SW 1271 (cell line): Measurements from ENCODE around the gene DNAJA4.
"Not testable (repeated sequence)": the region's sequence is repeated elsewhere in the genome, so short reads cannot be mapped to it uniquely, and the experiment has no call there.

ENCODE experiments used
- DNase-seq, 2 experiments: peaks; one replicate each; lab custom pipeline; 2025; lab: John Stamatoyannopoulos, UW

DNAJA4 gene

DNA sequence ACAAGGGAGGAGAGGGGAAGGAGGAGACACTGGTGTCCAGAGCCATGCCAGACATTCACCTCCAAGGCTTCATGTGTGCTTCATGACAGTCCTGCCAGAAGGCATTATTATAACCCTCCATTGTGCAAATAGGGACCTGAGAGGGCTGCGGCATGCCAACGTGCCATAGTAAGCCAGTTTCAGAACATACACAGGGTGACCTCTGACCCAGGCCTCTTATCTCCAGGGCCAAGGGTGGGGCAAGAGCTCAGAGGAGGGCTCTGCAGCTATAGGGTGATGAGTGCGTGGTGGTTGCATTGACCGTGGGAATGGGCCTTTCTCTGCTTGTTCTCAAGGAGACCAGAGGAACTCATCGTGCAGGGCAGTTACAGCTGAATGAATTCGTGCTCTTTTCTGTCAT lies 20.3 kb upstream of the DNAJA4 start:
- DNase-seq = no peak

DNA sequence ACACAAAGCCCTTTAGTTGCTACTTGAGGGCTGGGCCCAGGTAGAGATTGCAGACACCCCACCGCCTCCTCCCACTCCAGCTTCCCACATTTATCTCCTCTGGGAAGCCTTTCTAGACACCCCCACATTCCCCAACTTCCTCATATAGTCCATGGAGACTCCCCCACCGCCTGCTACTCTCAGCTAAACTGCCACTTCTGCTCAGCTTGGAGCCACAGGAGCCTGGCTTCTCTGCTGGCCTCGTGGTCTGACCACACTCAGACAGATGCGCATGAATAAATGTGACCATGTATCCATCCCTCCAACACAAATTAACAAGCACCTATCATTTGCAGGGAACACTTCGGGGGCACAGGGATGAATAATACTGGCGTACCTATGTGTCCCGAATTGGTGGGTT lies 19.5 kb upstream of the DNAJA4 start:
- DNase-seq = no peak

DNA sequence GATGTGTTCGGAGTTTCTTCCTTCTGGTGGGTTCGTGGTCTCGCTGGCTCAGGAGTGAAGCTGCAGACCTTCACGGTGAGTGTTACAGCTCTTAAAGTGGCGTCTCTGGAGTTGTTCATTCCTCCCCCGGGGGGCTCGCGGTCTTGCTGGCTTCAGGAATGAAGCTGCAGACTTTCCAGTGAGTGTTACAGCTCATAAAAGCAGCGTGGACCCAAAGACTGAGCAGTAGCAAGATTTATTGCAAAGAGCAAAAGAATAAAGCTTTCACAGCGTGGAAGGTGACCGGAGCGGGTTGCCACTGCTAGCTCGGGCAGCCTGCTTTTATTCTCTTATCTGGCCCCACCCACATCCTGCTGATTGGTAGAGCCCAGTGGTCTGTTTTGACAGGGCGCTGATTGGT lies 19.0 kb upstream of the DNAJA4 start:
- DNase-seq = not testable (repeated sequence)

DNA sequence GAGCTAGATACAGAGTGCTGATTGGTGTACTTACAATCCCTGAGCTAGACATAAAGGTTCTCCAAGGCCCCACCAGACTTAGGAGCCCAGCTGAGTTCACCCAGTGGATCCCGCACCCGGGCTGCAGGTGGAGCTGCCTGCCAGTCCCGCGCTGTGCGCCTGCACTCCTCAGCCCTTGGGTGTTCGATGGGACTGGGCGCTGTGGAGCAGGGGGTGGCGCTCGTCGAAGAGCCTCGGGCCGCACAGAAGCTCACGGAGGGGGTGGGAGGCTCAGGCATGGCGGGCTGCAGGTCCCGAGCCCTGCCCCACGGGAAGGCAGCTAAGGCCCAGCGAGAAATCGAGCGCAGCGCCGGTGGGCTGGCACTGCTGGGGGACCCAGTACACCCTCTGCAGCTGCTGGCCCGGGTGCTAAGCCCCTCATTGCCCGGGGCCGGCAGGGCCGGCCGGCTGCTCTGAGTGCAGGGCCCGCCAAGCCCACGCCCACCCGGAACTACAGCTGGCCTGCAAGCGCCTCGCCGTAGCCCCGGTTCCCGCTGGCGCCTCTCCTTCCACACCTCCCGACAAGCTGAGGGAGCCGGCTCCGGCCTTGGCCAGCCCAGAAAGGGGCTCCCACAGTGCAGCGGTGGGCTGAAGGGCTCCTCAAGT lies 18.3 kb upstream of the DNAJA4 start:
- DNase-seq = not testable (repeated sequence)

DNA sequence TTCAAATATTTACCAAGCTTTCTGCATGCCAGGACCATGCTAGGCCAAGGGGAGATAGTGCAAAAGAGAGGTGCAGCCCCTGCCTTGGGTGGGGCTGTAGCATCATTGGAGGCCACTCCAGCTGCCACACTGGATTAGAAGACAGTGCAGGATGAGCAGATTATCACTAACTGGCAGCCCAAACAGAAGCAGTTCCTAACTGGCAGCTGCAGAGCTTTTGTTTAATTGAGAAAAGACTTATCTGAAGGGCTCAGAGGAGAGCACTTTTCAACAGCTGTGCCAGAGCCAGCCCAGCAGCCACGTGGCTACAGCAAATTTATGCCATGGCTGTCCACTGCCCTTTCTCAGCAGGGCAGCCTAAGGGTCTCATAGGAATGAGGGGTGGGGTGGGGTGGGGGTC lies 16.5 kb upstream of the DNAJA4 start:
- DNase-seq = no peak

DNA sequence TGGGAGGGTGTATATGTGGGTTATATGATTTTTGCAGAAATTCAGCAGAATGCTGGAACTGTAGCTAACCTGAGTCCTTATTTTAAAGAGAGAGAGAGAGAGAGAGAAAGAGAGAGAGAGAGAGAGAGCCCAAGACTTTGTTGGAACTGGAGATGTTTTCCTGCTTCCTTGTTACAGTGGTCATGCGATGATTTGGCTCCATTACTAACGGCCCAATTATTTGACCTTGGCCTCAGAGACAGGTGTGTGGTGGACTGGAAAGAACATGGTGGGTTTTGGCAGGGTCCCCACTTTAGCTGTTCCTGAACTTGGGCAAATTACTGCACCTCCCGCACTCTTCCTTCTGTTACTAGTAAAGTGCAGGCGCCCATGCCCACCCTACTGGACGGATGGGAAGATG lies 15.2 kb upstream of the DNAJA4 start:
- no peak for DNase-seq

DNA sequence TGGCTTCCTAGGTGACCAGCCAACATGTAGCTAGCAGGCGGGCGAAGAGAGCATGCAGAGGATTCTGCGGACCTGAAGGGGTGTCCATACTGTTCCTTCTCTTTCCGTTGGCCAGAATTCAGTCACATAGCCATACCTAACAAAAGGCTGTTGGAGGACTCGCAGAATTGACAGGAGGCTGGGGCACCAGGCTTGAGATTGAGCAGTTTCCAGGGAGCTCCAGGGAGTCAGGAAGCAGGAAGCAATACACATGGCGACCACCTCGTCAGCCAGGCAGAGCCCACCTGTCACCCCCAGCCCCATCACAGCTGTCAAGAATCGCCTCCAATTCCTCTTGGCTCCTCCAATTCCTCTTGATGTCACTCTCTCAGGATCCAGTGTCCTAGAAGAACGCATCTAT lies 13.2 kb upstream of the DNAJA4 start:
- DNase-seq = no peak

DNA sequence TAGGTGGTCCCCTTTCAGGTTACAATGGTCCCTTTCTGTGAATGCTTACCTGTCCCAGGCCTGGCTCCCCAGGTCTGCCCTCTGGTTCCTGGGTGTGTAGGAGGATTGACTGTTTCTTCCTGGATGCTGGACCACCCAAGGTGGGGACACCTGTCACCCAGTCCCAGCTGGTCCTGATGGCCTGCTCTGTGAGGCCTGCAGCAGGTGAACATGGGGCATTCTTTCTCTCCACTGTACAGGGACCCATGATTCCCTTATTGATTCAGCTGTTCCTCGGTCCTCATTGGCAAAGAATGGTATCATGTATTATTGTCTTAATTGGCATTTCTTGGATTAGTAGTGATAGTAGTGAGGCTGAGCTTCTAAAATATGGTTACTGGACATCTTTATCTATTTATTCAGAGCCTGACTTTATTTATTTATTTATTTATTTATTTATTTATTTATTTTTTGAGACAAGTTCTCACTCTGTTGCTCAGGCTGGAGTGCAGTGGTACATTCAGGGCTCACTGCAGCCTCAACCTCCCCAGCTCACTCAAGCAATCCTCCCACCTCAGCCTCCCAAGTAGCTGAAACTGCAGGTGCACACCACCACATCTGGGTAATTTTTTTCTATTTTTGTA lies 8.8 kb upstream of the DNAJA4 start:
- no peak for DNase-seq

DNA sequence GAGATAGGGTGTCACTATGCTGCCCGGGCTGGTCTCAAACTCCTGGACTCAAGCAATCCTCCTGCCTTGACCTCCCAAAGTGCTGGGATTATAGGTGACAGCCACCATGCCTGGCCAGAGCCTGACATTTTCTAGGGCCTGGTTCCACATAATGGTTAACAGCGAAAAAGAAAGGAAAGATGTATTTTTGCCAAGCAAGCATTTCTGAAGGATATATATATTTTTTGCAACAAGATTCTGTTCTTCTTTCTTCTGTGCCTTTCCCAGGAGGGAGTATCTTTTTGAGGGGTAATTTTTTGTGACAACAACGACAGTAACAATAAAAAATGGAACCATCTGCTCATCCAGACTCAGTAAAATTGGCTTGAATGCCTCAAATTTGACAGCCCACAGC lies 8.3 kb upstream of the DNAJA4 start:
- no peak for DNase-seq

DNA sequence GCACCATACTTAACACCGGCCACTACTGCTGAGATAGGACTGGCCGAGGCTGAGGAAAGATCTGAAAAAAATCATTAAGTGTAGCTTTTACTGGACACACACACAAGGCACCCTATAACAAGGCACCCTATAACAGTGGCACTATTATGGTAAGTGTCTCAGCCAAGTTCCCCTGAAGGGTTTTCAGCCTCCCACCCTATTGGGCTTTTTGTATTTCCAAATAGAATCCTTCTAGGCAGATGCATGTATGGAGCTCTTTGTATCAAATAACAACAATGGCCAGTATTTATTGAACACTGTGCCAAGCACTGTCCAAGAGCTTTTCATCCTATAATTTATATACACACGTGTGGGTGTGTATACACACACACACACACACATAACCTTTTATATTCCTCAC lies 6.7 kb upstream of the DNAJA4 start:
- no peak for DNase-seq

DNA sequence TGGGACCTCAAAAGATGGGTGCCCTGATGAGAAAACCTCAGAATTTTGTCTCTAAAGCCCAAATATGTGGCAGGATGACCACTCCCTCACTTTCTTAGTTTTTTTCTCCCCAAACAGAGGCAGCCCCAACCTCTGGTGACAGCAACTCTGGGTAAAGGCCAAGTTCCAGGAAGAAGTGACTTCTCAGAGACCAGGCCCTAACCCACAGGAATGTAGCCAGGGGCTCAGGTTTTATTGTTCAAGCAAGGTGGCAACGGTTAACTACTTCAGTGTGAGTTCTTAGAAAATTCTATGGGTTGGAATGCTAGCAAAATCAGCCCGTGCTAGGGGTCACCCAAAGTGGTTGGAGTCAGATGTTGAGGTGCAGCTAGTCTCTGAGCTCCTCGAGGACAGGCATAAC lies 5.1 kb upstream of the DNAJA4 start:
- DNase-seq = no peak

DNA sequence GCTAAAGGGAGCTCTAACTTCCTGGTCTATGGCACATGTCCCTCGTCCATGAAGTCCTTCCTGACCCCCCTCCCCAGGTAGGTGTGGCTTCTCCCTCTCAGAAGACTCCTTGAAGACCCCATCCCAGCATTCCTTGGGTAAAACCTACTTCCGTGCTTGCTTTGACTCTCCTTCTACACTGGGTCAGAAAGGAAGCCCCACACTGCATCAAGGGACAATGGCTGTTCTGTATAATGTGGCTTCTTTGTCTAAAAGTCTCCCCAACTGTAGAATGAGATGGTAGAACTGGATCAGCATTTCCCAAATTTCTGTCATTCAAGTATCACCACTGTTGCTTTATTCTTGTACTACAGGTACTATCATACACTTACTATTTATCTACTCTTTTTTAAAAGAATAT lies 3.9 kb upstream of the DNAJA4 start:
- DNase-seq = no peak

DNA sequence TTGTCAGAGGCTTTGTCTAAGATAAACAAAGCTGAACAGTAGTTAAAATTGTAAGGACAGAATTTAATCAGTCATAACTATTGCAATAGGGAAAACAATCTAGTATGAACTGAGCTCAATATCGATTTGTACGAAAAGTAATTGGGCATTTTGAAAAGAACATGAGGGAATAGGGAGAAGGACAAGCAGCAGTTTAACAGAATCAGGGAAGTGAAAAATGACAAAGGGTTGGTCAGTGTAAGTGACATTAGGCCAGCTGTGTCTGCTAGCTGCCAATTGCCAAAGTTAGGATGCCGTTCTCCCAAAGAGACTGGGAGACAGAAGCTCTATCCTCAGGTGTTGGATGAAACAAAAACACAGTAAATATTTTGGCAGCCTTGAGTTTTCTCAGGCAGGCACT lies 3.3 kb upstream of the DNAJA4 start:
- DNase-seq = no peak

DNA sequence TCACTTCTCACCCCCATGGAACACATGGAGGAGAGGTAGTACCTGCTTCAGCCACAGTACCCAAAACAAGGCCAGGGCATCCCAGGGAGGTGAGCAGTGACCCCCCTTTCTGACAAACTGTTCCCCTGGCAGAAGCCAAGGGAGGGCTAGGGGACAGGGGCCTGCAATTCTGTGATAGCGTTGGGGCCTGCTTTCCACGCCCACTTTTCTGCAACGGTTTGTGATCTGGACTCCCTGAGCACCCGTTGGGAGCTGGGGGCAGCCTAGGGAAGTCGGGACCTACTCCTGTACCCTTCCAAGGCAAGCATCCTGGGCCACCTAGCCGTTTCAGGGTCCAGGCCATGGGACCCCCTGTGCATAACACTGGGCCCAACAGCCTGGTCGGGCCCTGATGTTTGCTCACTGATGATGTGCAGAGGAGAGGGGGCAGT lies 996 bp upstream of the DNAJA4 start:
- DNase-seq = no peak

DNA sequence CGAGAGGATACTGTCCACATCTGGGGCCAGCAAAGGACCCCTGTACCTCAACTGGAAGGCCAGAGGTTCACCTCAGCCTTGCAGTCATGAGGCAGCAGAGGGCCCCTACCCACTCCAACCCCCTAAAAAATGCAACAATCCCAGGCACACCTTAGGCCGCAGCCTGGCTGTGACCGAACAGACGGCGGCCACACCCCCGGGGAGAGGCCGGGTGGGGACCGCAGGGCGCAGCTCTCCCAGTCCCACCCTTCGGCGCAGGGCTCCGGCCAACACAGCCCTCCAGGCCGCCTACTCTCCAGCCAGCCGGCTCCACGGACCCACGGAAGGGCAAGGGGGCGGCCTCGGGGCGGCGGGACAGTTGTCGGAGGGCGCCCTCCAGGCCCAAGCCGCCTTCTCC lies 457 bp upstream of the DNAJA4 start:
- DNase-seq = no peak

DNA sequence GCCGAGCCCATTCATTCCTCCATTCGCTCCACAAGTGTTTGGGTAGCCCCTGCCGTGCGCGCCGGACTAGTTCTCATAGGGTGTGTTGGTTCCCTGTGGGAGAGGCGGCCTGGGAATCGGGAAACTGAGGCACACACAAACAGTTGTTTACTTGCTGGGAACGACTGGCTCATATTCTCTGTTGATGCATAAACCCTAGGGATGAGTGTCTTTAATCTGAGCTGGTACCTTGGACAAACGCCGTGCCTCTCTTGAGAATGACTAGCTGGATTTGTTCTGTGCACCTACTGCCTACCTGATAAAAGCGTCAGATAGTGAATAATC lies 737 bp downstream of the DNAJA4 start:
- no peak for DNase-seq

DNA sequence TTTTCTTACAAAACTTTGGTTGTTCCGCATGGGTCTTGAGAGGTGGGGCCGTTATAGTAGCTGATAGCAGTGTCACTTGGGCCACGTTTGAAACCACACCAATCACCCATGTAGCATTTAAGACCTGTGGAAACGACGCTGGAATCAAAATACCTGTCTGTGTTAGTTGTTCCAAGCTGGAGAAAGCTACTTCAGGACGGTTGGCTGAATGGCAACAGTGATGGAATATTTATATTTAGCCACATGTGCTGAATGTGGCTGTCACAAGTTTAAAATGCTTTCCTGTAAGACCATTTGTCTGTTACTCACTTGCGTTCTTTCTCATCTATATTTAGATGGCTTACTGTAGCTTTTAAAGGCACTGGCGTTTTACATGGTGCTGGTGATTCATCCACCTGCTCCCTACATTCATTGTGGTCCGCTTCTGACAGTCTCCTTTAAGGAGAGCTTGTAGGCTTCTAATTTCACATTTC lies 1.4 kb downstream of the DNAJA4 start:
- DNase-seq = no peak

DNA sequence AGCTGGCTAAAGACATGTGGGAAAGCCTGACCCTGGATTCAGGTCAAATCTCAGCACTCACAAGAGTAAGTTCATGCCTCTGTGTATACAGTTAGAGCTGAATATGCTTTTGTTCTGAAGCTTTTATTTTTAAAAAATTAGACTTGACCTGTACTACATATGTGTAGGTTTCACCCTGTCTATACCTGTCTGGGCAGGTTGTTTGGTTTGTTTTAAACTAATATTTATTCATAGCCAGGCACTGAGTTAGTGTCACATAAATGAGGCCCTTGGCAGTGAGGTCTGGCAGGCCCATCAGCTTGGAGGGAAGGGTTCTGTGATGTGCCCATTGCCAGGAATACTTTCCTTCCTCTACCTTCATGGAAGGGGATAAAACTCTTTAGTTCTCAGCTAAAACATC lies 1.9 kb downstream of the DNAJA4 start:
- no peak for DNase-seq

DNA sequence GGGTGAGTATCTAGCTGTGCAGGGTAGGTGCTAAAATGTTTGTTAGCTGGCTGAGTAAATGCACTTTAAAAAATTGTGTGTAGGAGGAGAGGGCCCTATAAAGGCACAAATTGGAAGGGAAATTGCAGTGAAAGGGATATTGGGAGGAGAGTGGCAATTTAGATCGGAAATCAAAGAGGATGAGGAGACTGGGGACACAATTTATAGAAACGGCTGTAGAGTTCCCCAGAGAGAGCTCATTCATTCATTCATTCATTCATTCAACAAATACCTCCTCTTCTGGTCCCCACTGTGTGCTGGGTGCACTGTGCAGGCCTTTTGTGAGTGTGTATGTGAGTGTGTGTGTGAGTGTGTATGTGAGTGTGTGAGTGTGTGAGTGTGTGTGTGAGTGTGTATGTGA lies 2.4 kb downstream of the DNAJA4 start:
- no peak for DNase-seq

DNA sequence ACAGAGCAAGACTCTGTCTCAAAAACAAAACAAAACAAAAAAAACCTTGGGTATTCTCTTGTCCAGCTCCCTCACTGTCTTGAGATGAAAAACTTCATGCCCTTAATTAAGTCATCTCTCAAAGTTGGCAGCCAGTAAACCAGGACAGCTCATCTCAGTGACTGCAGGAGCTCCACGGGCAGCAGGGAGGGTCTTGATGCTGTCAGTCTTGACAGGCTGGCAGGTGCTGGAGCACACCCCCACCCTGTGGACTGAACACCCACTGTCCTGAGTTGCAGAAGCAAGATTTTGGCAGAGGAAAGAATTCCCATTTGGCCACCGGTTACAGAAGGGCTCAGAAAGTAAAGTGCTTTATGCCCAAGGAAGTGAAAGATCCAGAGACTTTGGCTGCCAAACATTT lies 8.0 kb downstream of the DNAJA4 start:
- no peak for DNase-seq

DNA sequence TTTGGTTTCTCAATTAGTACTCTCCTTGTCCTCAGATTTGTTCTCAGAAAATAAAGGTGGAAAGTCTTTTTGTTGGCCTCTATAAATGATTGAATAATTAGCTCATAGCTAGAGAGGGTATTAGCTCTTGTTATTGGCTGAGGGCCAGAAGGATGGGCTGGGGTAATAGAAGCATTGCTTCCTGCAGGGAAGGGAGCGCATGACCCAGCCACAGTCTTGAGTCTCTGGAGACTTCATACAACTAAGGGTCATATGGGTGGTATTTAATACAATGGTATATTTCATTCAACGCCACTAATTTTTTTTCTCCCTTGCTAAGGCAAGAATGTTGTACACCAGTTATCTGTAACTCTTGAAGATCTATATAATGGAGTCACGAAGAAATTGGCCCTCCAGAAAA lies 8.4 kb downstream of the DNAJA4 start:
- no peak for DNase-seq

DNA sequence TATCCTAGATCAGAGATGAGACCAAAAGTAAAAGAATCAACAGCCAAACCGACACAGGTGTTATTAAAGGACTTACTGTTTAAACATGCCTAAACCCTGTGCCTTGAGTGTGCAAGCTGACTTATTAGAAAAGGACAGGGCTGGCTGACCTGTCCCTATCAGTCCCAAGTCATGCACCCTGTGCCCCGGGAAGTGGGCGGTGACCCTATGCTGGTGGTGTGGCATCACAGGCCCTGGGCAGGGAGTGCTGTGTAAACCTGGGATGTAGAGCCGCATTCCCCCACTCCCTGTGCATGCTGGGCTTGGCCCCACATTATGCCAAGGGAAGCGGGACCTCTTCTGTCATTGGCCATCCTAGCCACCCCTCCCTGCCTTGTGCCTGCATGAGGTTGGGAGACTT lies 10.6 kb downstream of the DNAJA4 start:
- no peak for DNase-seq

DNA sequence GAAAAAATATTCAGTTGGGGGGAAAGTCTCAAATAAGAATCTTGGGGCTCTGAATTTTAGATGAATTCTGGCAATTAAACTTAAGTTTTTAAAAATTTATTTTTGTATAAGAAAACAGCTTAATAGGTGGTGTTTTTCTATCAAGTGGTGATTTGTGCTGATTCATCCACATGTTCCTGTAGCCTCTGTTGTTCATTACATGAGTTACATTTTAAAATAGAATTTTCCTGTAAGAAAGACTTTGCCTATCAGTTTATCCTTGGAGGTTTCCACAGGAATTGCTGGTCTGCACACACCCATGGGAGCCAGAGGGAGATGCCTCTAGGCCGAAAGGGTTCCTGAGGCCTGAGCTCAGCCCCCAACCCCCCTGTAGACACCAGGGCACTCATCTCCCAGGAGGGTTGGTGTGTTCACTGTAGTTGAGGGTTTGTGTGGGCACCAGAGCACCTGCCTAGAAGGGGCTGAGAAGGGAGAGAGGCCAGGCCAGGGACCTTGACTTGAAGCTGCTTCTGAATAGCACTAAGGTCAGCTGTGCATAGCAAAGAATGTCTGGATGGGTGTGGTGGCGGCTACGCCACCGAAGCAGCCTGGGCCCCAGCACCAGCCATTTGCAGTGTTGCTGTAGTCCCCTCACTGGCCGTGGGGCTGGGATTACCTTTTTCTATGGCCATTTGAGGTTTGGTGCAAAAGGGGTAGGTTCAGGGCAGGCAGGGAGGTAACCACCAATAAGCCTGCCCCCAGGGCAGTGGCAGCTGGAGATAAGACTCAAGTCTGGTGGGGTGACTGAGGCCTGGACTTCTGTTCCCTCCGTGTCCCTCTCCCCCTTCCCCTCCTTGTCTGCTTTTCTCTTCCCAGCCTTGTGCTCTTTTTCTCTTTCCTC lies 11.9 kb downstream of the DNAJA4 start:
- DNase-seq = no peak
